GM18861 (cell line): ENCODE measurements around the gene PPIL1.

Experiments used
- ATAC-seq: cut with Tn5 transposase; IDR thresholded peaks from one replicate; pipeline ENCODE4 v1.9.1; 2021; ENCODE audit not compliant: unreplicated experiment

PPIL1 gene

DNA sequence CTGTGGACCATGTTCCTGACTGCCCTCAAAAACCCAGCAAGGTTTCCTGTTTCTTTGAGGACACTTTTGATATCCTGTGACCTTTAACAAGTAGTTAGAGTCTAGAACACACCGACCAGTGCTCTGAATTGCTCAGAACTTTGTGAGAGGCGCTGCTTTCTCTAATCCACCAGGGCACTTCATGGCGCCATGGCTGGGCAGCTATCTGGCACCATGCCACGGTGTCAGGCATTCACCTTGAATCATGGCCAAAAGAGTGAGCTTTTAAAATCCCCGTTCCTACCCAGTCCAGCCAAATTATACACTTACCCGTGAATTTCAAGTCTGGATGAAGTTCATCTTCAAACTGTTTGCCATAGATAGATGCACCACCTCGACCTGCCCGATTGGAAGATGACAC is 18.3 kb downstream of the PPIL1 start:
- ATAC-seq: no peak

DNA sequence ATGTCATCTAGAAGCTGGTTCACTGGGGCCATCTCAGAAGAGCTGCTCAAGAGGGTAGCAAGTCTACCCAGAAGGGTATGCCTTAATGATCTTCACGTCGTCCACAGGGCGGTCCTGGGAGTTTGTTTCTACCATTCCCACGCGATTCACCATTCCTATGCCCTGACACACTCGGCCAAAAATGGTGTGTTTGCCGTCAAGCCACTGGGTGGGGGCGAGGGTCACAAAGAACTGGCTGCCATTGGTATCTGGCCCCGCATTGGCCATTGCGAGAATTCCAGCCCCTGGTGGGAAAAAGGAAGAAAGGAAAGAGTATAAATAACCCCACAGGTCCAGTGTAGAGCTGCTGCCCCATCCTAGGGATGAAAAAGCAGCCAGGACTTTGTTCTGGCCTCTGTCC is 18.9 kb downstream of the PPIL1 start:
- no peak for ATAC-seq

DNA sequence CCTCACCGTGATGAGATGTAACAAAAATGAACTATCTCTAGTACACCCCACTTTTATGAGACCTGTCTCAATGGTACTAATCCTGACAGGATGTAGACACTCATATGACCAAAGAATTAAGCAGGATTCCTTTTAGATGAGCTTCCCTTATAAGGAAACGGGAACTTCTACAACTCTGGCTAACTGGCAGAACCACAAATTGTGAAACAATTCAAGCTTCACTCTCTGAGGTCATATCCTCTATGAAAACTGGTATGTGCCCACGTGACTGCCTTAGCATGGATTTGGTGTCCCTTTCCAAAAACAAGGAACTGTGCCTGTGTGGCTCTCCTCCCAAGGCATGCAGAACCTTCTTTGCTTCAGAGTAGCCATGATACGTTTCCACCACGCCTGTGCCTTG is 21.3 kb downstream of the PPIL1 start:
- ATAC-seq: no peak

DNA sequence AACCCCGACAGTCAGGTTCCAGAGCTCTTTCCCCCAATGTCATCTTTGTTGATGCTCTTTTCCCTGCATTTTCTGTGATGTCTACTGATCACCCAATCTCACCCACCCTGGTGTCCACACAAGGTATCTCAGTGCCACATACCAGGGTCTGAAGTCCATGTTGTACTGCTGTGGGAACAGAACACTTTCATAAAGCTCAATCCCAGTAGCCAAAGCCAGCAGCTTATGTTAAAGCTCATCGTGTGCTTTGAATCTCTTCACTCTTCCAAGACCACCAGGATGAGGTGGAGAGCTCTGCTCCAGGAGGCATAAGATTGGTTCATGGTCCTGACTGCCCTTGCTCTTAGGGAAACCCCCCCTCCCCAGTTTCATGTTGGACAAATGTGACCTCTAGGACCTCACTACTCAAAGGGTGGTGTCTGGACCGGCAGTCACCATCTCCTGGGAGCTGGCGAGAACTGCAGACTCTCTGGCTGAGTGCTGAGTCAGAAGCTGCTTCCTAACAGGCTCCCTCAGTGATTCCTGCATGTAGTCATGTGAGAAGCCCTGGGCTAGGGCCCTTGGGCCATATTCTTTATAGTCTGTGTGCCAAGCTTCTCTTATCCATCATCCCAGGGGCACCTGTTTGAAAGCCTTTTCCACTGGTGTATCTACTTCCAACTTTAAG is 22.0 kb downstream of the PPIL1 start:
- no peak for ATAC-seq

DNA sequence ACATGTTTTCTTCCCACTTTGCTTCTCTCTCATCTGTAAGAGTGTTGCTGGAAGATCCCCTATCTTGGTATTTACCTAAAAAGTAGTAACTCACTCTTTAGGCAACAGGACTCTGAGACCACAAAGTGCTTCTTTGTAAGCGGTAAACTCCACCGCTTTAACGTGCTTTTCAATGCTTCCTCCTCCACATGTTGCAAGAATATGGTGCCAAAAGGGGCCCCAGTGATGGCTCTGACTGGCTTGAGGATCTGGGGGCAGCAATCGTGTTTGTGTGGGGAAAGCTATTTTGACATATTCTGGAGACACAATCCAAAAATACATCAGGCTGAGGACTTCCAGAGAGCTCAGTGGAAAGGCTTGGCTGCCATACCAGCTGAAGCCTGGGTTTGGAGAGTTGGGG is 23.0 kb downstream of the PPIL1 start:
- ATAC-seq: no peak

DNA sequence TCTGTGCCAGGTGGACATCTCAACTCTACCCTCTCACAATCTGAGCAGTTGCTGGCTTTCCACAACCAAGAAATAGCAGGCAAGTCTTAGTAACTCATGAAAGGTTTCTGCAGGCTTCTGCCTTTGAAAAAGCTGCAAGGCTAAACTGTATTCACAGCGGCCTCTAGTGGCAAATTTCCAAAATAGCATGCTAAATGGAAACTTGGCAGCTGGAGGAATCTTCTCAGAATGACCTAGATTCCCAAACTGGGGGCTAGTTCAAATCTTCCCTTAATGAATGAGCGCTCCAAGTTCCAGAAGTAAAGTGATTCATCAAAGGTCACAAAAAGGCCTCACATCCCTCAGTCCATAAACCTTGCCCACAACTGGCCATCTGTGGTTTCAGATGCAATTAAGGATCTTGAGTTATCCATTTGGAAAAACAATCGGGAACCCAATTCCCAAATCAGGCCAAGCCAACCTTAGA is 23.4 kb downstream of the PPIL1 start:
- no peak for ATAC-seq

DNA sequence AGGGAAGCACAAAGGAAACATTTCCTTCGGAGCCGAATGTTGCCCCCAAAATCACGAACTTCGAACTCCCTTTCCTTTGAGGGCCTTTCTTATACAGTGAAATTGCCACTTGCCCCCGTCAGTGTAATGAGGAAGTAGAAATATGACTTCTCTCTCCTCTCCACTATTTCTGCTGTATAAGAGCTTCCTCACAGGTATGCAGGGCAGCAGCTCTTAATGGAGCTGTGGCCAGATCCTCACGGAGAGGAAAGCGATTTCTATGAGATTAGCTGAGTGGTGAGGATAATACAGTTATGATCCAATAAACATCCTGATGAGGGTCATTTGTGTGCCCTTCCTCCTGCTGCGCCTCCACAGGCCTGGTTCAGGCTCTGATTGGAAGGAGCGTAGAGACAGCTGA is 24.6 kb downstream of the PPIL1 start:
- ATAC-seq: no peak

DNA sequence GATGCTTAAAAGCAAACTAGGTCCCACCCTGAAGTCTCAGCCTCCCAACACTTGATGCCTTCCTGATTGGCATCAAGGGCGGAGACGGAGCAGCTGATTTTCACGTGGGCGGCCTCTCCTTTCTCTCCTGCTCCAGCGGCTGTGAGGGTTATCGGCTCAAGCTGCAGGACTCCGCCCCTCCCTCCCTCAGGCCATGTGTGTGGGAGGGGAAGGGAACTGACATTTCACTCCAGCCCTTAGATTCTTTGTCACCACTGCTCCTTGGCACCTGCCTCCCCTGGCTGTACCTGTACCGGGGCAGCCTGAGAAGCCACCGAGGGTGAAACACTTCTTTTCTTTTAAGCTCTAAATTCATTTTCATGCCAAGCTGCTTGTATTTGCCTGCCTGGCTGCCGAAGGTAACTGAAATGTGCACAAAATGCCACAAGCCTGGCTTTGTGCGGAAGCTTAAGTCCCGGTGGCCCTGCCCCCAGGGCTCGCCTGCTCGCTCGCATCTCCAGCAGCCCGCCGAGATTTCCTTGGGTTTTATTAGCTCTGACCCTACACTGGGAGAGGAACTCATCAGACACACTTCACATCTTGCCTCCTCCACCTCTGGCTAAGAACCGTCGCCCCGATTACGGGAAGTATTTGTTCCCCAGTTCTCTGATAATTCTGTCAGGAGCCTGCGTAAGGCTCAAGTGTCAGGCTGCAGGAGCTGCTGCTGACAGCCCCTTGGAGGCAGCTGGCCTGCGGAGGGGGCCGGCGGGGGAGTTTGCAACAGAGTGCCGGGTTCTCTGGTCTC is 25.8 kb downstream of the PPIL1 start:
- ATAC-seq: no peak

DNA sequence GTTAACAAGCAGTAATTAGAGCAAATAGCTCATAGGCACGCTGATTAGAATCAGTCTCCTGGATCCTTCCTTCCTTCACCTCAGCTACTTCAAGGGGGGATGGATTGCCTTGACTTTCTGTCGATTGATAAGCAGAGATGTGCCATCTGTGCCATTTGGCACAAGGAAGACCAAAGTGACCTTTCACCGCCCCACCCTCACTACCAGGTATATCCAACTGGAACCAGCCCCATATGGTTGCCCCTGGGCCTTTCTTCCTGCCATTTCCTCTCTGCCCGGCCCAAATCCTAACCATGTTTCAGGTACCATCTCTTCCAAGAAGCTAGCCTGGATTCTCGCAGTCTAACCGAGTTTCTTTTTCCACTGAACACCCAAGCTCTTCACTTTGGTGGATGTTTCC is 26.6 kb downstream of the PPIL1 start:
- ATAC-seq: no peak

DNA sequence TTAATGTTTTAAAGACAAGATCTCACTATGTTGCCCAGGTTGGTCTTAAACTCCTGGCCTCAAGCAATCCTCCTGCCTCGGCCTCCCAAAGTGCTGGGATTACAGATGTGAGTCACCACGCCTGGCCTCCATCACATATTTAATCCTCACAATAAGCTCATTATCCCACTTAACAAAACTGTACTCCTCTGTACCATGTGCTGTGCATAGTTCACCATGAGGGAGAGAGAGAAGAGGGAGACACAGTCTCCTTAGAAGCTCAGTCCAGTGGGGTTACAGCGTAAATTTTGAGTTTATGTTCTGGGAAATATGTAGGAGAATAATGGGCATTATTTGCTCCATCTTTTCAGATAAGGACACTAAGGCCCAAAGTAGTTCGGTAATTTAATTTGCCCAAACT is 27.5 kb downstream of the PPIL1 start:
- ATAC-seq: no peak

DNA sequence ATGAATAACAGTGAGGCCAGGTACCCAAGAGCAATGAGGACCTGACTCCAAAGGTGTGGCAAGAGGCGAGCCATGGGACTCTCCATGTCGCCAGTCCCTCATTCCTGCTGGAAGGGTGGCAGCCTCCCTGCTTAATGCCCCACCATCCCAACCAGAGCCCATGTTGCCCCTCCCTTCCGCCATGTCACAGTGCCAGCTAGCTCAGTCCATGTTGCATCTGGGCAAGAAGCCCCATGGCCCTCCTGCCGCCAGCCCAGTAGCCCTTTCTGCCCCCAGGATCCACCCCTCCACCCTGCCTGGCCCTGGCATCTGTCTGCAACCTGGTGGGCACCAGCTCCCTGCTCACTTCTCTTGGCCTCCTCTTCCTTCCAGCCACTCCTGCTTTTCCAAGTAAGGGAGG is 29.4 kb downstream of the PPIL1 start:
- ATAC-seq: no peak

DNA sequence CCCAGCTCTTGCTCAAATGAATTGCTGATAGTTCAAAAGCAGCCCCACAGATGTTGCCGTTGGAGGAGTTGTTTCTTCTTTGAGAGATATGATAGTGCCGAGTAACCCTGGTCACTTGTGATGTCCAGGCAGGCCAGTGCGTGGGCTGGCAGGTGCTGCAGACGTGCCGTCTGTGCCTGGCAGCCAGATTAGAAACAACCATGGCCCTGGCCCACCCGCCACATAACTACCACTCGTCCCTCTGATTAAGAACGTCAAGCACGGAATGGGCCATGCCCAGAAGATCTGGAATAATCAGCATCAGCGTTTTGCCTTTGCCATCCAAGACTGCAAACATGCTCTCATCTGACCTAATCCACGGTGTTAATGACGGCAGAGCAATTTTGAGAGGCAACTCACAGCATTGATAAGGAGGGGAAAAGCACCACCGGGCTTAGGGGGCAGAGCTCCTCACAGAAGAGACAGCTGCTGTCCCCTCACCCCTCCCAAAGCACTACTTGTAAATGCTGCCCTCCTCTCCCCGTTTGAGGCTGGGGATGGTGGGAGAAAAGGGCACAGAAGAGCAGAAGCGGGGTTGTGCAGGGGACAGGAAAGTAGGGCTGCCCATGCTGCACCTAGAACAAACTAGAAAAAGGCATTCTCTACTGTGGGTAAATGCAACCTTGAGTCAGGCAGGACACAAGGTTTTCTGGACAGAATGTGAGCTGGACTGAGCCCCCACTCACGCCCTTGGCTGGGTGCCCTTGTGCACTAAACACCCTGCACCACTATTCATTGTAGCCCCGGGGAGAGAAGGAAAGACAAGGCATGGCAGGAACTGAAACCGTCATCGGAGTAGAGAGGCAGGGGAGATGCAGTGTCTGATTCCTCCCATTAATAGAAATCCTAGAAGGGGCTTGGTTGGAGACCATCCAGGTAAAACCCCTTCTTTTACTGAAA is 30.1 kb downstream of the PPIL1 start:
- ATAC-seq: no peak

DNA sequence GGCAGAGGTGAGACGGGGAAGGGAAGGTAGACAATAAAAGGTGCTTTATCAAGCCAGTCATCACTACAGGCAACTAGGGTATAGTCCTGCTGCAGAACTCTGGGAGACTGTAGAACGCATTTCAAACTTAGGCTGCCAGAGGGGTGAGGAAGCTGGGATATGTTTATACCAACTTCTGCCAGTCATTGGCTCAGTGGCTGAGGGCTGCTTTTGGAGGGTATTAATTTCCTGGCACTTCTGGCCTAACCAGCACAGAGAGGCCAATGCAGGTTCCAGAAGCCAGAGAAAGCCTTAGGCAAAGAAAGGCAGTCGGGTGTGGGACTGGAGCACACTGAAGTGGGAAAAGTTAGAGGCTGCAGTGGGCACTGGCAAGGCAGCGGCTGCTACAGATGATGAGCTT is 31.4 kb downstream of the PPIL1 start:
- ATAC-seq: no peak

DNA sequence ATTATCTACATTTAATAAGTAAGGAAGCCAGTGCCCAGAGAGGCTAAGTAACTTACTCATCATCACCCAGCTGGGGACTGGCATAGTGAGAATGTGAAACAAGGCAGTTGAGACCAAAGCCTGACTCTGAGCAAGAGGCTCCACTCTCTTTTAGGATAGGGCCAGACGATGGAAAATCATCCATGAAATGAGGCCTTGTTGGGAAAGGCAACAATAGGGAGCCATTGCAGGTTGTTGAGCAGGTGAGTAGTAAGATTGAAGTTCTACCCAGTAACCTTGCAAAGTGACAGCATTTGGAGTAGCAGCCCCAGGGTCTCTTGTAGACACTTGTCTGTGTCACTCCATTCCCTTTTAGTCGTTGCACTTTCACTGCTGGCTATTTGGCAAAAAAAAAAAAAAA is 32.8 kb downstream of the PPIL1 start:
- ATAC-seq: no peak

DNA sequence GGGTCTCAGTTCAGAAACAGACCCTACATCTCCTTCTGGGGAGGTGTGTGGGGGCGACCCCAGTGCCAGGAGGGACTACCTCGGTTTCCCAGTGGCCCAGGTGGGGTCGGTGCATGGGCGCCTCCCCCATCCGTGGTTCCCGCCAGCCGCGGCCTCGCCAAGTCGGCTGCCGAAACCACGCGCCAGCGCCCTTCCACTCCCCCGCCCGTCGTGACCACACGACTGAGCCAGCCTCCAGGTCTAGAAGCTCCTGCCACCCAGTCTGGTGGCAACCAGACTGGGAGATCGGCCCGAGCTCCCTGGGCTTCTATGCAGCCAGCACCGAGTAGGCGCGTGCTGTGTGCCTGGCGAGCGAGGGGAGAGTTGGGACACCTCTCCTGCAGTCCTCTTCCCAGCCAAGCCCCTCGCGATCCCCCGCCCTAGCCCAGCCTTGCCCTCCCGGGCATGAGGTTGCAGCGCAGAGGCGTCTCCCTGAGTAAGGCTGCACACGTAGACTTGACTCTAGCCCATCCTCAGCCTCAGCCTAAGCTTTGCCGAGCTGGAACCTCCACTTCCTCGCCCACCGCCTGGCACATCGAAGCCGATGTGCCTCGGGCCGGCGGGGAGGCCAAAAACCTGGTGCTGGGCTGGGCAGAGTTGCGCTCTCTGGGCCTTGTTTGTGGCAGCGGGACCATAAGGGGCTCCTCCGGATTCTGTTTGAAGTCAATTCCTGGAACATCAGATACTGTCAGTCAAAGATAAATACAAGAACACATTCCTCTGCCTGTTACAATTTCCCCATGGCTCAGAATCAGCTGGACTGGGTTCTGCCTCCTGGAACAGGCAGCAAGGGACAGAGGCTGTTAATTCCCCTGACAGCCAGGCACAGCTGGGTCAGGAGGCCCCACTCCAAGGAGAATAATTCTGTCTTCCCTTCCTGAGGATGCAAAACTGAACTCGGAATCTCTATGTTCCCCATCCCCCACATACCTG is 33.9 kb downstream of the PPIL1 start:
- ATAC-seq: no peak

DNA sequence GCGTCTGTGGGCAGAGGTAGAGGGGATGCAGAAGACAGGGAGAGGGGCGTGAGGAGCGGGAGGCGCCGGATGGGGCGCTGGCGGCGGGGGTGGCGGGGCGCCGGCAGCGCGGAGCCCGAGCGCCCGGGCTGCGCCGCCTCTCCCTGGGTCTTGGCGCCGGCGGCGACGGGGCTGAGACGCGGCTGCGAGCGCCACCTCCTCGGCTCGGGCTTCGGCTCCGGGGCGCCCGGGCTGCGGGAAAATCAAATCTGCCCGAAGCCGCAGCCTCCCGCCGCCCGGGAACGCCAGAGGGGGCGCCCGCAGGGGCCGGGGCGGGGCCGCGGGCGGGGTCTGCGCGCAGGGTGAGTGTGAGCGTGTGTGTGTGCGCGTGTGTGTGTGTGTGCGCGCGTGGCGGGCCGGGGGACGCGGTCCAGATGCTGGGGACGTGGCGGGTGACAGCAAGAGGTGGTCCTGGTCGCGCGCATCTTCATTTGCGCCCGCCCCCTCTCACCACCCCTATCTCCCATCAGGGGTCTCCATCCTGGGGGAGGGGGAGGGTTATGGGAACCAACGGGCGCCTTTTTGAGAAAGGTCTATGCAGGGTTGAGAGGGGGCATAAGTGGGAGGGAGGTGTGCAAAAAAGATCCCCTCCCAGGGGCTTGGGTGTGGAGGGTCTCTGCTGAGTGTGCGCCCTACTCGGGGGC is 34.7 kb downstream of the PPIL1 start:
- no peak for ATAC-seq

DNA sequence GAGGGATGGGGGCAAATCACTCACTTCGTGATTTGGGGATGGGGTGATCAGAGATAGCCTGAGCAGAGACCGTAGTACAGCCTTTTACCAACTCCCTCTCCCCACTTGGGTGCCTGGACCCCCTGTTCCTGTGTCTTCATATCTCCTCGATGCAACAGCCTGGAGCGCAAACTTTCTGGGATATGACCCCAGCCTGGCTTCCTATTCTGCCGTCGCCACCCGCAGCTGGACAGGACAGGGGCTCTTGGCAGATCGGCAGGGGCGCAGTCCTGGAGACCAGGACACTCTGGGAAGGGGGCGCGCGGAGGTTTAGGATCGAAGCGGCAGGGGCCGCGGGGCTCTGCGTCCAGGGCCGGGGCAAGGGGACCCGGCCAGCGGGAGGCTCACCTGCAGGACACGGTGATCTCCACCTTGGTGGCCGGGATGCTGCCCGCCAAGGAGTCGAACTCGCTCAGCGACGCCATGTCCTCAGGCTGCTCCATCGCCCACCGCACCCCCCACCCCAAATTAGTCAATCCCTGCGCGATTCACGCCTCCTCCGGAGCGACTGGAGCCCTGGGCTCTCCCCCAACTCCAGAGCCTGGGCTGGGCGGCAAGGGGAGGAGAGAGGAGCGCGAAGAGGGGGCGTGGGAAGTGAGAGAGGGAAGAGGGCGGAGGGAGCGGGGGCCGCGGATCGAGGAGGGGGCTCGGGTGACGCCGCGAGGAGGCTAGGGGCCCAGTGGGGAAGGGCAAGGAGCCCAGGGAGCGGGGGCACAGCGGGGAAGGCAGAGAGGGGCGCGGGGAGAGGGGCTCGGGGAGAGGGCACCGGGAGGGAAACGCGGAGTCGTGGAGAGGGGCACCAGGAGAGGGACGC is 35.5 kb downstream of the PPIL1 start, which contains the start of gene CPNE5:
CPNE5 (minus strand) TSS at position 549 of the 853 bp plus-strand sequence; CDS start at position 482, 67 bp downstream.
- no peak for ATAC-seq

DNA sequence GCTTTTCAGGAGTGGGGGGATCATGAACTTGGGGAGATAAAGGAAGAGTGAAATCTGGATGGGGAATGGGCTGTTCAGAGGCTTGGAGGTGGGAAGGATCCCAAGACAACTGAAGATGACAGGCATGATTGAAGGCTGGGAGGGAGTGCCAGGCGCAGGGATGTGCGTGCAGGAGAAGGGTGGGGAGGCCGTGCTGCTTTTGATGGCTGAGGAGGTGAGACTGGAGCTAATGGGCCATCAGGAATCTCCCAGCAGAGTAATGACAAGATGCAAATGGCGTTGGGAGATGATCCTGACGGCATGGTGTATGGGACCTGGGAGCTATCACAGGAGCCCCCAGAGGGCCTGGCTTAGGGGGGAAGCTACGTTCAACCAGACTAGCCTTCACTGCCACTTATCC is 36.9 kb downstream of the PPIL1 start:
- ATAC-seq: no peak

DNA sequence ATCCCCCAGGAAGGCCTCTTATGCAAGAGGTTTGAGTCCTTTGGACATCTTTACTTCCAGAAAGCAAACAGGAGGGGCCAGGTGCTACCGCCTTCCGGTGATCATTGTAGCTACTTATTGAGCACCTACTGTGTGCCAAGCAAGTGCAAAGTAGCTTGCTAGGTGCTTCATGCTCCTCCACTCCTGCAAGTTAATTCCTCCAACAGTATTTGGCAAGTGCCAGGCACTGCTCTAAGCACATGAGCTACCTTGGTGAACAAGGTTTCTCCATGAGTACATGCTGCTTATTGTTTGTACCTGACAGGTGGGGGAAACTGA is 37.6 kb downstream of the PPIL1 start:
- ATAC-seq: no peak
